ENCODE data around the gene PTK7. TPM values are rescaled to one million over a fixed set of nuclear protein-coding genes. Genes with fewer than 3 reads are reported as not detected.

The PTK7 gene
- total and polyA plus RNA-seq, 2 of the 8 experiments (the other 6 are each of a cell fraction or from before 2014, with no cell fraction given), result 110 to 138 TPM

DNA sequence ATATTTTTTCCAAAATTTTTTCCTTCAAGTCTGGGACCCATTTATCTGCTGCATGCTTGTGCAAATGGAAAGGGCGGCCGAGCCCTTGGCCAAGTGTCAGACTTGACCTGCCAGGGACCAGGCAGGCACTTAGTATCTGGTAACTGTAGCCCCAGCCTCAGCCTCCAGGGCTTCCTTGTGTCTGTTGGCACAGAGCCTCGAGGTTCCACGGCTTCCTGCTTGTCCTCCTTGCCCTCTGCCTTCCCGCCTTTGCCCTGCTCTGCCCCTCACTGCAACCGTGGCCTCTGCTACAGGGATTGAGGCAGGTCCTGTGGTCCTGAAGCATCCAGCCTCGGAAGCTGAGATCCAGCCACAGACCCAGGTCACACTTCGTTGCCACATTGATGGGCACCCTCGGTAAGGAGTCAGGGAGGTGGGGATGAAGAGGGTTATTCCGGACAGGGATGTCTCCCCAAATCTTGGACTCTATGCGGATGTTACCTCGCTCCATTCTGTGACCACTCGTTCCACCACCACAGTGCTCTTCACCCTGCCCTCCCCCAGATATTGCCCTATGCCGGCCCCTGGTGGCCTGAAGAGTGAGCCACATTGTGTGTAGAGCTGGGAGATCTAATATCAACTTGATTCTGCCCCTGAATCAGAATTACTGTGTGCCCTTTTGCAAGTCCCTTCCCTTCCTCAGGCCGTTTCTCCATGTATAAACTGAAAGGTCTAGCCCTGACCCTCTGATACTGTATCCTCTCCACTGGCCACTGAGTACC, 53.5 kb downstream of the PTK7 start (continued):
- peak; percentile 91 to 92 for TF ChIP-seq RAD21 (IDR thresholded peaks at IDR 0.05 in 1 of 2, conservative IDR thresholded peaks at IDR 0.05 in 1 of 2; ENCODE audit: low read depth in 2 of 2, low read length in 2 of 2)
- no peak for TF ChIP-seq CREB1 (IDR thresholded peaks at IDR 0.05)
- no peak for TF ChIP-seq TAF1 (IDR thresholded peaks at IDR 0.05; ENCODE audit: low read depth, low read length)
- TF ChIP-seq SP4 (IDR thresholded peaks at IDR 0.05; ENCODE audit: low read length), result no peak
- TF ChIP-seq EP300 (IDR thresholded peaks at IDR 0.05; ENCODE audit: borderline replicate concordance in 1 of 2, low read depth in 2 of 2, low read length in 2 of 2), result no peak
- TF ChIP-seq BCL11A (IDR thresholded peaks at IDR 0.05; ENCODE audit: low read depth in 2 of 2, low read length in 2 of 2), result no peak
- TF ChIP-seq HDAC6 (IDR thresholded peaks at IDR 0.05; ENCODE audit: low read depth, low read length), result no peak
- peak; percentile 63 for TF ChIP-seq E2F6 (IDR thresholded peaks at IDR 0.05)
- peak; percentile 22; the same call in 1 of the 2 replicates for TF ChIP-seq JUND (IDR thresholded peaks at IDR 0.05; ENCODE audit: low read length)
- no peak for TF ChIP-seq BRCA1 (IDR thresholded peaks at IDR 0.05; ENCODE audit: low read depth, low read length)
- TF ChIP-seq TCF12 (IDR thresholded peaks at IDR 0.05; ENCODE audit: low read depth, low read length), result no peak
